Mucosa of descending colon (tissue), 3 donors: ENCODE data around the gene TMEM164. TPM values are rescaled to one million over a fixed set of nuclear protein-coding genes. Genes with fewer than 3 reads are reported as not detected.

Experiments
- ATAC-seq: fragments of 200-7000 bp; cut with Tn5 transposase; one replicate; pipeline ENCODE4 v1.9.1; 2020; ENCODE audit warnings: mild to moderate bottlenecking, moderate library complexity
- DNase-seq, 3 donors: peaks; one replicate each; pipeline ENCODE4 v3.0.0-alpha.2; 2020
- H3K36me3 ChIP-seq: fragments of 200-600 bp; one replicate; pipeline ENCODE4 v1.8.0; 2021; ENCODE audit warnings: low read depth, mild to moderate bottlenecking
- H3K4me1 ChIP-seq: fragments of 200-600 bp; one replicate; pipeline ENCODE4 v1.8.0; 2021; ENCODE audit warnings: low read depth, mild to moderate bottlenecking
- H3K4me3 ChIP-seq: fragments of 200-600 bp; one replicate; pipeline ENCODE4 v1.8.0; 2021; ENCODE audit warnings: mild to moderate bottlenecking
- H3K9me3 ChIP-seq: fragments of 200-600 bp; one replicate; pipeline ENCODE4 v1.8.0; 2021; ENCODE audit warnings: mild to moderate bottlenecking
- intact Hi-C, 2 donors: fragments of 100-400 bp; cut with DNase I in 1 of 2; cut with micrococcal nuclease in 1 of 2; formaldehyde crosslinking; loops; one replicate each; pipeline versions ENCODE4 v1.11.0 to v1.11.1; 2022; cut with DNase I, micrococcal nuclease
- total RNA-seq, 3 donors: library from RNA; stranded (reverse); fragmentation: NEBNext Ultra II Directional in 2 of 3; extraction: Animal tissue kit (Norgen Biotek cat#: 25700) in 2 of 3; gene quantifications; one replicate each; pipeline versions ENCODE4 v1.2.1 to v1.2.4, GENCODE V29; 2021 to 2023
- TF ChIP-seq, protein P1 (sequence below): fragments of 200-600 bp; IDR thresholded peaks from one replicate; pipeline ENCODE4 v1.8.0; 2022; ENCODE audit warnings: antibody characterized with exemption, mild to moderate bottlenecking
- donor health status: DM: no; HTN: no; CAD: no; lungs with moderate emphysema.
- donor health status: DM: no; HTN: no; CAD: no.
- donor health status: DM: no; HTN: yes; CAD: no.

Gene TMEM164
- total RNA-seq, 3 donors from 2014 or later = 58.6 to 103 (median 95.4) TPM

DNA sequence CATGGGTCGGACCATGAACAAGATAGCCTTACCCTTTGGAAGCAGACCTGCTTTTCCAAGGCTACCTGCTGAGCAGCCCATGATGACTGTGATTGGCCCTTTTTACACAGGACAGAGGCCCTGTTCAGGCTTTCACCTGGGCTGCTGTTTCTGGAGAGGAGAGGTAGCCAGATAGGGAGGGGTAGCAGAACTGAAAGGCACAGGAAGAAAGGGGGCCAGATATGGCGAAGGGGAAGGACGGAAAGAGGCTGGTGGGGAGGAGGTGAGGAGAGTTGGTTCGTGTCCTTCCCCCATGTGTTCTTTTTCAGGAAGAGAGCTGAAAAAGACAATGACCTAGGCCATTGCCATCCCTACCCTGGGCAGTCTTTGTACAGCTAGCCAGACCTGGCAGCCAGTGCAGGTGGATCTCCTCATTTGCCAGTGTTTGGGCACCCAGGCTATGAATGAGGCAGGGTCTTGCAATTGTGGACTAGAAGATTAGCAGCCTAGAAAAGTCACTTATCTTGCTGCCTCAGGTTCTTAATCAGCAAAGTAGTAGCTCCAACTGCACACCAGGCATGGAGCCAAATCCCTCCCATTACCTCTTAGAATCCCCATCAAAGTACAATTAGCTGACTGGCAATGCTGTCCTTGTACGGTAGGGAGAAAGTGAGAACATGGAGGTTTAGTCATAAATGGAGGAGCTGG lies 175.4 kb downstream of the TMEM164 start:
- H3K36me3 ChIP-seq = no peaks in the 10 kb centered on the region
- H3K9me3 ChIP-seq = no peaks in the 10 kb centered on the region
- no peaks in the 10 kb centered on the region for H3K4me1 ChIP-seq
- no peak overlapping the region for H3K4me3 ChIP-seq
- no peak for ATAC-seq
- intact Hi-C loops = no loop called here
- peak in 1 of 3 donors; percentile 7 for DNase-seq
- TF ChIP-seq, protein P1, sequence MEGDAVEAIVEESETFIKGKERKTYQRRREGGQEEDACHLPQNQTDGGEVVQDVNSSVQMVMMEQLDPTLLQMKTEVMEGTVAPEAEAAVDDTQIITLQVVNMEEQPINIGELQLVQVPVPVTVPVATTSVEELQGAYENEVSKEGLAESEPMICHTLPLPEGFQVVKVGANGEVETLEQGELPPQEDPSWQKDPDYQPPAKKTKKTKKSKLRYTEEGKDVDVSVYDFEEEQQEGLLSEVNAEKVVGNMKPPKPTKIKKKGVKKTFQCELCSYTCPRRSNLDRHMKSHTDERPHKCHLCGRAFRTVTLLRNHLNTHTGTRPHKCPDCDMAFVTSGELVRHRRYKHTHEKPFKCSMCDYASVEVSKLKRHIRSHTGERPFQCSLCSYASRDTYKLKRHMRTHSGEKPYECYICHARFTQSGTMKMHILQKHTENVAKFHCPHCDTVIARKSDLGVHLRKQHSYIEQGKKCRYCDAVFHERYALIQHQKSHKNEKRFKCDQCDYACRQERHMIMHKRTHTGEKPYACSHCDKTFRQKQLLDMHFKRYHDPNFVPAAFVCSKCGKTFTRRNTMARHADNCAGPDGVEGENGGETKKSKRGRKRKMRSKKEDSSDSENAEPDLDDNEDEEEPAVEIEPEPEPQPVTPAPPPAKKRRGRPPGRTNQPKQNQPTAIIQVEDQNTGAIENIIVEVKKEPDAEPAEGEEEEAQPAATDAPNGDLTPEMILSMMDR = no peak

DNA sequence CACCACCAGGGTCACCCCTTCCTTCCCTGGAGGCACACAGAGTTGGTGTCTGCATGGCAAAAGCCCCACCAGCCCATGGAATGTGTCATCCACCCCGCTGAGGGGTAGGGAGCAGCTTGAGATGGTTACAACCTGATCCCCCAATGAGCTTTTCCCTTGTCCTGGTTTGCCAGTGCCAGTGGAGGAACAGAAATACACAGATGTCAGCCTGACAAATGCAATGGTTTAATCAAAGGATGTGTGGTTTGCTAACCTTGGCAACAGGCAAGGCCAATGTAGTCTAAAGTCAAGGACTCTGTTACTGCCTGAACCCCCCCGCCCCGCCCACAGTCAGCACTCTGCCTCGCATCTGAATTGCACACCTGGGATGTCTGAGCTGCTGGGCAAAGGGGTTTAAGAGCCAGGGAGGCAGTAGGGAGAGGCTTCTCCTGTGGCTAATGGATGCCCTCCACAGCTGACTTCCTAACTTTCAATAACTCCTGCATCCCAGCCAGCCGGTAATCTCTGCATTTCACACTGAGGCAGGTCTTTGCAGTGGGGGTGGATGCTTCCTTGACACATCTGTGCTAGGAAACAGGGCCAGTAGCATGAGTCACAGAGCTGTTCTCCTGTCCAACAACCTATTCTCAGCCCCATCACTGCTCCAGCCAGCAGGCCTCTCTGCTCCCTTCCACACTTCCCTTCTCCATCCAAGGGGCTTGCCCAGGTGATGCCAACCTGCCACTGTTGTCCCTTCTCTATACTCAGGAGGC lies 177.4 kb downstream of the TMEM164 start:
- intact Hi-C loops = no loop called here
- Histone ChIP-seq H3K4me3 (no peak overlapping the region), H3K9me3 (no peaks in the 10 kb centered on the region), H3K4me1 (no peaks in the 10 kb centered on the region), H3K36me3 (no peaks in the 10 kb centered on the region)
- DNase-seq (no peak), ATAC-seq (peak; percentile 41)
- TF ChIP-seq, protein P1 = no peak

DNA sequence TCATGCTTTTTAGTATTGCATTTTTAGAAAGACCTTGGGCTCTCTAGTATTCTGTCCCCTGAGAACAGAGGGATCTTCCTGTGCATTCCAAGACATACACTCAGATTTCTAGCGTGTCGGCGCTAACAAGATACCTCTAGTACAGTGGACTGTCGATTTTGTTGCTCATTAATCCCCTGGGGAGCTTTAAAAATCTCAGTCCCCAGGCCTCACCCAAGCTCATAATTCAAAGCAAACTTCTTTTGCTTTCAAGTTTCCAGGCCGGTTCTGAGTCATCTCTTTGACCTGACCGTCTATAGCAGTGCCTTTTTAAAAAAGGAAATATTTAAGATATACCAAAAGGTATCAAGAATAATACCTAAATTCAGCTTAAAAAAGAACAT lies 178.0 kb downstream of the TMEM164 start:
- H3K9me3 ChIP-seq = no peaks in the 10 kb centered on the region
- ATAC-seq = no peak
- H3K36me3 ChIP-seq = no peaks in the 10 kb centered on the region
- TF ChIP-seq, protein P1 = no peak
- DNase-seq = no peak
- intact Hi-C loops = no loop called here
- H3K4me3 ChIP-seq = no peak overlapping the region
- no peaks in the 10 kb centered on the region for H3K4me1 ChIP-seq

DNA sequence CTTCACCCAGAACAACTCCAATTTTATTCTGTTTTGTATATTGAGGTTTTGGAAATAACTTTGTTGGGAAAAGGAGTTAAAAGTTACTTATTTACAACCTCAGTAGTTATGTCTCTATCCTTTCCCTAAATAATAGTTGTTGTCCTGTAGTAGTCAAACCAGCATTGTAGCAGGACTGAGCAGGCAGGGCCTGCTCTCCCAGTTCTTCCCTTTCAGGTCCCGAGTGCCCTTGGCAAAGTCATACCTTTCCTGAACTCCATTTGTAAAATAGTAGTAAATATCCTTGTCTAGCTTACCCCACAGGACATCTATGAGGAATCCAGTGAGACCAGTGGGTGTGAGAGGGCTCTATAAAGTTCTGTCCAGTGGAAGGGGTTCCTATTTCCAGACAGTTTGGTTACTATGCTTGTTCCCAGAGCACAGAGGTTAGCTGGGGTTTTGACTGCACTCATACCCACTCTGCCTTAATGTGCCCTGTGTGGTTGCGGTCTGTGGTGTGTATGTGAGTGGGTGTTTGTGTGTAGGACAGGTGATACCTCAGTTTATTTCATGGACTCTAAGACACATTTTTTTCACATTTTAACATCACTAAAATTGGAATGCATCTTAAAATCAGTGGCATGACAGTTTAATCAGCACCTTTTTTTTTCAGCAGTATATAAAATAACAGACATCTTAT lies 178.7 kb downstream of the TMEM164 start:
- intact Hi-C loops = no loop called here
- Histone ChIP-seq H3K36me3 (no peaks in the 10 kb centered on the region), H3K9me3 (no peaks in the 10 kb centered on the region), H3K4me1 (no peaks in the 10 kb centered on the region), H3K4me3 (no peak overlapping the region)
- TF ChIP-seq, protein P1 = no peak
- DNase-seq = no peak
- ATAC-seq = no peak

DNA sequence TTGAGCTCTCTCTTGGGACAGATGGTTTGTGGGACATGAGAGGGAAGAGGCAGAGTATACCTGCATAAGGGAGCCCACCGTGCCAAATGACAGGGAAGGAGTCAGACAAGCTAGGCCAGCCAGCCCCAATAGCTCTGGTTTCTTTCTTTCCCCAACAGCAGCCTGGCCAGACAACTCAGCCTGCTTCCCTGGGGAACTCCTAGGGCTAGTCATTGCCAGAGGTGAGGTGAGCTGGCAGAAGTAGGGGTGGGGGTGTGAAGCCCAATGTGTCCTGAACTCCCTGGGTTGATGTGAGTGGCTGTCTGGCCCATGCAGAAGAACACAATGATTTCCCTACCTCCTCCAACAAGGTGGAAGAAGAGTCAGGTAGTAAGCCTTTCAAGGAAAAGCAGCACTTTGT lies 179.4 kb downstream of the TMEM164 start:
- Histone ChIP-seq H3K36me3 (no peaks in the 10 kb centered on the region), H3K4me3 (no peak overlapping the region), H3K4me1 (no peaks in the 10 kb centered on the region), H3K9me3 (no peaks in the 10 kb centered on the region)
- ATAC-seq = no peak
- DNase-seq = no peak
- TF ChIP-seq, protein P1 = no peak
- intact Hi-C loops = no loop called here
